ENCODE measurements around the gene WDR91.
A peak's percentile ranks its signal among the peaks of the same experiment; 100 is the strongest.

The WDR91 gene

DNA sequence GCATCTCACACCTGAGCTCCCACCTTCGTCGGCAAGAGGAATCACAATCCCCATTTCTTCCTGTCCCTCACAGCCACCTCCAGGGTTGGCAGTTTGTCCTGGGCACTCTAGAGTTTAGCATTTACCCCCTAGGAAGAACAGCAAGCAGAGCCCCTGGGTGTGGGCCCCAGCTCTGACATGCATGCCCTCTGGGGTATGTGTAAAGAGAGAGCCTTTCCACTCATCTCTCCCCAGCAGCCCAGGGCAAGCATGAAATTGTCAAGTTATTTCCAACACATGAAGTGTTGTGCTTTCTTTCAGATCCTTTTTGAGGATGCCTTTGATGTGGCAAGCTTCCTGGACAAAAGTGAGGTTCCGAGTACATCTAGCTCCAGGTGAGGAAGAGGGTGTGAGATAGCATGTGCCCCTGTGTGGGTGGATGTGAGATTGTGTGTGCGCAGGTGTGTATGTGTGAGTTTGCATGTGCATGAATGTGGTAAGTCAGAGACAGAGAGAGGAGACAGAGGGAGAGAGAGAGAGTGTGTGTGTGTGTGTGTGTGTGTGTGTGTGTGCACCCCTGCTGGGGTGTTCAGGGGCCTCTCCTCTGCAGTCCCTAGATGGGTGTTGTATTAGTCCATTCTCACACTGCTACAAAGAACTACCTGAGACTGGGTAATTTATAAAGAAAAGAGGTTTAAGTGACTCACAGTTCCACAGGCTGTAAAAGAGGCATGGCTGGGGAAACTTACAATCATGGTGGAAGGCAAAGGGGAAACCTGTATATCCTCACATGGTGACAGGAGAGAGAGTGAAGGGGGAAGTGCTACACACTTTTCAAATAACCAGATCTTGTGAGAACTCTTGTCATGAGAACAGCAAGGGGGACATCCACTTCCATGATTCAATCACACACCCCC, 40.4 kb upstream of the WDR91 start:
- Histone ChIP-seq H3K36me3 (ENCODE audit: insufficient read depth, low read length) (no peaks in the 10 kb centered on the region), H3K4me1 (ENCODE audit: insufficient read depth, low read length) (peaks cover 8% of the 10 kb centered on the region; the same call in 1 of the 2 replicates), H2AFZ (ENCODE audit: low read depth, low read length) (no peak overlapping the region), H3K4me3 (ENCODE audit: low read depth in 1 of 2, low read length in 2 of 2) (no peak overlapping the region), H3K9me3 (ENCODE audit: insufficient read depth, low read length, severe bottlenecking) (no peaks in the 10 kb centered on the region), H3K27ac (ENCODE audit: low read length) (no peak overlapping the region), H4K20me1 (ENCODE audit: insufficient read depth, low read length) (no peaks in the 10 kb centered on the region), H3K9ac (ENCODE audit: low read depth, low read length) (no peak overlapping the region), H3K4me2 (ENCODE audit: insufficient read depth, low read length) (no peak overlapping the region), H3K27me3 (ENCODE audit: insufficient read depth, low read length, poor library complexity) (no peaks in the 10 kb centered on the region), H3K79me2 (ENCODE audit: insufficient read depth, low read length) (no peaks in the 10 kb centered on the region)
- ATAC-seq (ENCODE audit: insufficient read depth, low read depth) = 0 out of 3 replicates have a peak, but pooled peaks have one; percentile 23
- no peak for TF ChIP-seq EZH2 (IDR thresholded peaks at IDR 0.05; ENCODE audit: borderline replicate concordance, low read depth, low read length, severe bottlenecking)
- TF ChIP-seq, protein P1, sequence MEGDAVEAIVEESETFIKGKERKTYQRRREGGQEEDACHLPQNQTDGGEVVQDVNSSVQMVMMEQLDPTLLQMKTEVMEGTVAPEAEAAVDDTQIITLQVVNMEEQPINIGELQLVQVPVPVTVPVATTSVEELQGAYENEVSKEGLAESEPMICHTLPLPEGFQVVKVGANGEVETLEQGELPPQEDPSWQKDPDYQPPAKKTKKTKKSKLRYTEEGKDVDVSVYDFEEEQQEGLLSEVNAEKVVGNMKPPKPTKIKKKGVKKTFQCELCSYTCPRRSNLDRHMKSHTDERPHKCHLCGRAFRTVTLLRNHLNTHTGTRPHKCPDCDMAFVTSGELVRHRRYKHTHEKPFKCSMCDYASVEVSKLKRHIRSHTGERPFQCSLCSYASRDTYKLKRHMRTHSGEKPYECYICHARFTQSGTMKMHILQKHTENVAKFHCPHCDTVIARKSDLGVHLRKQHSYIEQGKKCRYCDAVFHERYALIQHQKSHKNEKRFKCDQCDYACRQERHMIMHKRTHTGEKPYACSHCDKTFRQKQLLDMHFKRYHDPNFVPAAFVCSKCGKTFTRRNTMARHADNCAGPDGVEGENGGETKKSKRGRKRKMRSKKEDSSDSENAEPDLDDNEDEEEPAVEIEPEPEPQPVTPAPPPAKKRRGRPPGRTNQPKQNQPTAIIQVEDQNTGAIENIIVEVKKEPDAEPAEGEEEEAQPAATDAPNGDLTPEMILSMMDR (IDR thresholded peaks at IDR 0.05; ENCODE audit: borderline replicate concordance, extremely low read depth, low read length, poor library complexity, severe bottlenecking) = no peak
- no peak for DNase-seq

DNA sequence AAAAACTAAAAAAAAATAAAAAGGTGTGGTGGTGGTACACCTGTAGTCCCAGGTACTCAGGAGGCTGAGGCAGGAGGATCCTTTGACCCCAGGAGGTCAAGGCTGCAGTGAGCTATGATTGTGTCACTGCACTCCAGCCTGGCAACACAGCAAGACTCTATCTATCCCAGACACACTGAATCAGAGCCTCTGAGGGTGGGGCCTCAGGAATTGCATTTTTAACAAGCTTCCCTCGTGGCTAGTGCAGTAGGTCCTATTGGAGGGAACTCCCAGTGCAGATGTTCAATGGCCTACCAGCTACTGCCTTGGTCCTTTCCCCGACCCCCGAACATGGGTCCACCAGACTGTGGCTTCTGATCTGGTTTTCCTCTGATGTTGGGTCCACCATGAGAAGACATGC, 37.2 kb upstream of the WDR91 start:
- Histone ChIP-seq H3K4me1 (ENCODE audit: insufficient read depth, low read length) (no peaks in the 10 kb centered on the region), H3K9ac (ENCODE audit: low read depth, low read length) (no peak overlapping the region), H4K20me1 (ENCODE audit: insufficient read depth, low read length) (no peaks in the 10 kb centered on the region), H3K27ac (ENCODE audit: low read length) (no peak overlapping the region), H3K36me3 (ENCODE audit: insufficient read depth, low read length) (no peaks in the 10 kb centered on the region), H2AFZ (ENCODE audit: low read depth, low read length) (no peak overlapping the region), H3K27me3 (ENCODE audit: insufficient read depth, low read length, poor library complexity) (peaks cover 3% of the 10 kb centered on the region), H3K4me2 (ENCODE audit: insufficient read depth, low read length) (no peak overlapping the region), H3K9me3 (ENCODE audit: insufficient read depth, low read length, severe bottlenecking) (no peaks in the 10 kb centered on the region), H3K4me3 (ENCODE audit: low read depth in 1 of 2, low read length in 2 of 2) (no peak overlapping the region), H3K79me2 (ENCODE audit: insufficient read depth, low read length) (no peaks in the 10 kb centered on the region)
- TF ChIP-seq, protein P1 (IDR thresholded peaks at IDR 0.05; ENCODE audit: borderline replicate concordance, extremely low read depth, low read length, poor library complexity, severe bottlenecking) = no peak
- no peak for TF ChIP-seq EZH2 (IDR thresholded peaks at IDR 0.05; ENCODE audit: borderline replicate concordance, low read depth, low read length, severe bottlenecking)
- no peak for DNase-seq
- ATAC-seq (ENCODE audit: insufficient read depth, low read depth) = no peak

DNA sequence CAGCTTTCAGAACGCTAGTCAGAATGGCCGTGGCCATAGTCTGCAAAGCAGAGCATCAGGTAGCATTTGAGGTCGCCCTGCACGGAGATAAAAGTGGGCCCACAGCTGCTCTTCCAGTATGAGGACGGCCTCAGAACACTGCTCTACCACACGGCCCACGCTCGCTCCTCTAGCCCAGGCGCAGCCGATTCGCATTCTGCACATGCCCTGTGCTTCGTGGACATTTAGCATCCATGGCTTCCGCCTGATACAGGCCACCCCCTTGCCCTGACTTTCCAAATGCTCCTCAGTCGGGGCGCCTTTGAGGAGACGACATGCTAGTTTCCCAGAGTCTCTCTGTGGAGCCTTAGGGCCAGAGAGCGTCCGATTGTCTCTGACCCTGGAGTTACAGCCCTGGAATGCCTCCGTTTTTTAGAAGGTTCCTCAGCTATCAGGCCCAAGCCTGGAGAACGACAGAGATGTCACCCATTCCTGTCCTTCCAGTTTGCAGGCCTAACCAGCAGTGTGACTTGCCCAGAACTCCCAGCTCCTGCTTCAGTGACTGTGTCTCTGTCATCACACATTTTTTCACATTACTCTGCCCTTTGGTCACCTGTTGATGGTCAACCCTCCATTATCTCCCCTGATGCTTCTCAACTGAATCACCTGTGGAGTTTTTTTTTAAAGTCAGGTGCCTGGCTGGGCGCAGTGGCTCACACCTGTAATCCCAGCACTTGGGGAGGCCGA, 36.6 kb upstream of the WDR91 start:
- H2AFZ ChIP-seq (ENCODE audit: low read depth, low read length) = no peak overlapping the region
- H3K9ac ChIP-seq (ENCODE audit: low read depth, low read length) = no peak overlapping the region
- no peaks in the 10 kb centered on the region for H3K36me3 ChIP-seq (ENCODE audit: insufficient read depth, low read length)
- H3K4me1 ChIP-seq (ENCODE audit: insufficient read depth, low read length) = no peaks in the 10 kb centered on the region
- no peak overlapping the region for H3K27ac ChIP-seq (ENCODE audit: low read length)
- H3K9me3 ChIP-seq (ENCODE audit: insufficient read depth, low read length, severe bottlenecking) = no peaks in the 10 kb centered on the region
- peaks cover 3% of the 10 kb centered on the region for H3K27me3 ChIP-seq (ENCODE audit: insufficient read depth, low read length, poor library complexity)
- DNase-seq = no peak
- H3K4me2 ChIP-seq (ENCODE audit: insufficient read depth, low read length) = no peak overlapping the region
- no peak overlapping the region for H3K4me3 ChIP-seq (ENCODE audit: low read depth in 1 of 2, low read length in 2 of 2)
- TF ChIP-seq EZH2 (IDR thresholded peaks at IDR 0.05; ENCODE audit: borderline replicate concordance, low read depth, low read length, severe bottlenecking) = no peak
- TF ChIP-seq, protein P1 (IDR thresholded peaks at IDR 0.05; ENCODE audit: borderline replicate concordance, extremely low read depth, low read length, poor library complexity, severe bottlenecking) = no peak
- H3K79me2 ChIP-seq (ENCODE audit: insufficient read depth, low read length) = no peaks in the 10 kb centered on the region
- ATAC-seq (ENCODE audit: insufficient read depth, low read depth) = no peak
- H4K20me1 ChIP-seq (ENCODE audit: insufficient read depth, low read length) = no peaks in the 10 kb centered on the region
